HepG2 (cell line): ENCODE results near the gene NCOA5. TPM values are rescaled to one million over a fixed set of nuclear protein-coding genes. Genes with fewer than 3 reads are reported as not detected.
A peak's percentile ranks its signal among the peaks of the same experiment; 100 is the strongest.

Experiments
- DNMT3B ChIP-seq: conservative IDR thresholded peaks from 2 replicates; pipeline ENCODE4 v1.6.1; 2016; ENCODE audit warnings: missing biosample characterization, control low read depth
- HDAC1 ChIP-seq: sonication (generic); formaldehyde crosslinking; IDR thresholded peaks from 2 replicates; pipeline ENCODE4 v1.5.1; 2020; ENCODE audit warnings: mild to moderate bottlenecking, missing genetic modification reagents
- HDAC2 ChIP-seq: sonication (generic); formaldehyde crosslinking; IDR thresholded peaks from 2 replicates; pipeline ENCODE4 v1.4.0; 2020; ENCODE audit warnings: missing genetic modification reagents
- MAFG ChIP-seq: sonication (generic); formaldehyde crosslinking; IDR thresholded peaks from 2 replicates; pipeline ENCODE4 v1.5.1; 2020; ENCODE audit warnings: mild to moderate bottlenecking, missing genetic modification reagents
- MXD4 ChIP-seq: IDR thresholded peaks from 2 replicates; pipeline ENCODE4 v1.6.1; 2016; ENCODE audit warnings: mild to moderate bottlenecking, missing biosample characterization, missing genetic modification reagents
- NFRKB ChIP-seq: fragments of 450-650 bp; IDR thresholded peaks from 2 replicates; pipeline ENCODE4 v1.6.1; 2017
- NONO ChIP-seq, 2 experiments: fragments of 450-650 bp in 1 of 2; sonication (generic) in 1 of 2; formaldehyde crosslinking in 1 of 2; IDR thresholded peaks in 1 of 2; conservative IDR thresholded peaks in 1 of 2; 2 replicates each; pipeline versions ENCODE4 v1.6.1 to v1.8.0; 2017 to 2022; ENCODE audit warnings: mild to moderate bottlenecking in 1 of 2, missing genetic modification reagents in 1 of 2, moderate library complexity in 1 of 2
- NR1H2 ChIP-seq: sonication (generic); formaldehyde crosslinking; IDR thresholded peaks from 2 replicates; pipeline ENCODE4 v1.8.1; 2022; ENCODE audit warnings: low read depth, missing genetic modification reagents, borderline replicate concordance
- RELA ChIP-seq: sonication (generic); formaldehyde crosslinking; IDR thresholded peaks from 2 replicates; pipeline ENCODE4 v1.4.0; 2020; ENCODE audit warnings: missing genetic modification reagents
- RFX1 ChIP-seq: fragments of 450-650 bp; IDR thresholded peaks from 2 replicates; pipeline ENCODE4 v1.6.1; 2017
- RORA ChIP-seq: sonication (generic); formaldehyde crosslinking; IDR thresholded peaks from 2 replicates; pipeline ENCODE4 v1.5.0; 2020; ENCODE audit warnings: mild to moderate bottlenecking, missing genetic modification reagents, moderate library complexity
- SATB2 ChIP-seq: sonication (generic); formaldehyde crosslinking; IDR thresholded peaks from 2 replicates; pipeline ENCODE4 v1.5.0; 2020; ENCODE audit warnings: missing genetic modification reagents
- SP5 ChIP-seq: IDR thresholded peaks from 2 replicates; pipeline ENCODE4 v1.6.1; 2016; ENCODE audit warnings: low read depth, borderline replicate concordance
- STAG1 ChIP-seq: sonication (generic); formaldehyde crosslinking; IDR thresholded peaks from 2 replicates; pipeline ENCODE4 v1.4.0; 2020; ENCODE audit warnings: missing genetic modification reagents
- TCF7L2 ChIP-seq: IDR thresholded peaks from 2 replicates; pipeline ENCODE4 v1.6.1; 2011; ENCODE audit warnings: mild to moderate bottlenecking, low read depth, low read length, moderate library complexity
- THAP11 ChIP-seq: IDR thresholded peaks from 2 replicates; pipeline ENCODE4 v1.6.1; 2016; ENCODE audit warnings: missing biosample characterization, missing genetic modification reagents
- ZBTB1 ChIP-seq: sonication (generic); formaldehyde crosslinking; IDR thresholded peaks from 2 replicates; pipeline ENCODE4 v1.4.0; 2020; ENCODE audit warnings: missing genetic modification reagents, borderline replicate concordance
- ZFY ChIP-seq: sonication (generic); formaldehyde crosslinking; IDR thresholded peaks from 2 replicates; pipeline ENCODE4 v1.4.0; 2020; ENCODE audit warnings: missing genetic modification reagents
- ZNF101 ChIP-seq: sonication (generic); formaldehyde crosslinking; IDR thresholded peaks from 2 replicates; pipeline ENCODE4 v1.4.0; 2020; ENCODE audit warnings: mild to moderate bottlenecking, low read depth, missing genetic modification reagents, borderline replicate concordance
- ZNF274 ChIP-seq: sonication (generic); formaldehyde crosslinking; IDR thresholded peaks from 2 replicates; pipeline ENCODE4 v1.5.1; 2020; ENCODE audit warnings: mild to moderate bottlenecking, missing genetic modification reagents
- ZNF556 ChIP-seq: sonication (generic); formaldehyde crosslinking; IDR thresholded peaks from 2 replicates; pipeline ENCODE4 v1.4.0; 2020; ENCODE audit warnings: mild to moderate bottlenecking, missing genetic modification reagents, borderline replicate concordance
- ZNF574 ChIP-seq: sonication (generic); formaldehyde crosslinking; IDR thresholded peaks from 2 replicates; pipeline ENCODE4 v1.4.0; 2020; ENCODE audit warnings: missing genetic modification reagents
- ZNF672 ChIP-seq: sonication (generic); formaldehyde crosslinking; IDR thresholded peaks from 2 replicates; pipeline ENCODE4 v1.8.1; 2022; ENCODE audit warnings: missing genetic modification reagents
- polyA plus RNA-seq, 8 experiments: library from polyadenylated mRNA; depleted of rRNA in 3 of 8; stranded (reverse) in 7 of 8; unstranded in 1 of 8; fragments of >200 nt; fragmentation: Illumina TruSeq in 4 of 8; extraction: Trizol in 4 of 8; gene quantifications; 2 replicates each; pipeline versions ENCODE4 v1.2.1 to v1.2.3, GENCODE V29; 2011 to 2016; ENCODE audit warnings: low read depth in 4 of 8, missing spikeins in 1 of 8, mixed read lengths in 1 of 8; ENCODE audit not compliant: insufficient read depth in 1 of 8
- total RNA-seq, 5 experiments: library from RNA; depleted of rRNA; stranded (reverse); fragments of >200 nt; fragmentation: Illumina TruSeq; extraction: Trizol; gene quantifications; 2 replicates each; pipeline ENCODE4 v1.2.3, GENCODE V29; 2016; ENCODE audit warnings: low read depth in 1 of 5
- TF ChIP-seq, protein P1 (sequence below): sonication (generic); formaldehyde crosslinking; IDR thresholded peaks from 2 replicates; pipeline ENCODE4 v1.5.0; 2020; ENCODE audit warnings: missing genetic modification reagents
- TF ChIP-seq, protein P2 (sequence below): sonication (generic); formaldehyde crosslinking; IDR thresholded peaks from 2 replicates; pipeline ENCODE4 v1.4.0; 2020; ENCODE audit warnings: mild to moderate bottlenecking, missing genetic modification reagents
- TF ChIP-seq, protein P3 (sequence below): sonication (generic); formaldehyde crosslinking; IDR thresholded peaks from 2 replicates; pipeline ENCODE4 v1.4.0; 2020; ENCODE audit warnings: missing genetic modification reagents, borderline replicate concordance

NCOA5 gene
- total and polyA plus RNA-seq, 2 of the 13 experiments (the other 11 are each of a cell fraction or from before 2014, with no cell fraction given) = 16.5 to 28.4 TPM

- TF ChIP-seq RFX1 (no peak), ZNF101 (no peak), STAG1 (CRISPR knock-in tag) (no peak), SATB2 (CRISPR knock-in tag) (peak; percentile 88; the same call in 1 of the 2 replicates), SP5 (no peak), ZBTB1 (CRISPR knock-in tag) (no peak), NFRKB (no peak), HDAC1 (CRISPR knock-in tag) (no peak), HDAC2 (0 out of 2 replicates have a peak, but pooled peaks have one; percentile 24), NONO (IDR thresholded peaks at IDR 0.05) (no peak), NONO (CRISPR knock-in tag; conservative IDR thresholded peaks at IDR 0.05) (no peak), MAFG (CRISPR knock-in tag) (no peak), THAP11 (CRISPR knock-in tag) (peak; percentile 49; the same call in 1 of the 2 replicates), ZFY (CRISPR knock-in tag) (no peak), ZNF274 (CRISPR knock-in tag) (no peak), RELA (CRISPR knock-in tag) (no peak), TCF7L2 (no peak), MXD4 (CRISPR knock-in tag) (peak; percentile 25; the same call in 1 of the 2 replicates), DNMT3B (CRISPR knock-in tag) (peak; percentile 64; the same call in 1 of the 2 replicates), ZNF574 (CRISPR knock-in tag) (no peak), RORA (CRISPR knock-in tag) (no peak), ZNF672 (no peak), ZNF556 (CRISPR knock-in tag) (no peak), NR1H2 (CRISPR knock-in tag) (no peak)
- TF ChIP-seq, protein P1, sequence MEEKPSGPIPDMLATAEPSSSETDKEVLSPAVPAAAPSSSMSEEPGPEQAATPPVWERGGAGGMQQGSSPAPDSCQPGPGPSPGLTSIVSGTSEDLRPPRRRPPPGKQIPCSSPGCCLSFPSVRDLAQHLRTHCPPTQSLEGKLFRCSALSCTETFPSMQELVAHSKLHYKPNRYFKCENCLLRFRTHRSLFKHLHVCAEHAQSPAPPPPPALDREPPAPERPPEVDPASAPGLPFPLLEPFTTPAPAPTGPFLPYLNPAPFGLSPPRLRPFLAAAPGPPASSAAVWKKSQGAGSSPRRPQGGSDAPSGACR (CRISPR knock-in tag) = no peak
- TF ChIP-seq, protein P2, sequence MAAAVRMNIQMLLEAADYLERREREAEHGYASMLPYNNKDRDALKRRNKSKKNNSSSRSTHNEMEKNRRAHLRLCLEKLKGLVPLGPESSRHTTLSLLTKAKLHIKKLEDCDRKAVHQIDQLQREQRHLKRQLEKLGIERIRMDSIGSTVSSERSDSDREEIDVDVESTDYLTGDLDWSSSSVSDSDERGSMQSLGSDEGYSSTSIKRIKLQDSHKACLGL (CRISPR knock-in tag) = no peak
- TF ChIP-seq, protein P3, sequence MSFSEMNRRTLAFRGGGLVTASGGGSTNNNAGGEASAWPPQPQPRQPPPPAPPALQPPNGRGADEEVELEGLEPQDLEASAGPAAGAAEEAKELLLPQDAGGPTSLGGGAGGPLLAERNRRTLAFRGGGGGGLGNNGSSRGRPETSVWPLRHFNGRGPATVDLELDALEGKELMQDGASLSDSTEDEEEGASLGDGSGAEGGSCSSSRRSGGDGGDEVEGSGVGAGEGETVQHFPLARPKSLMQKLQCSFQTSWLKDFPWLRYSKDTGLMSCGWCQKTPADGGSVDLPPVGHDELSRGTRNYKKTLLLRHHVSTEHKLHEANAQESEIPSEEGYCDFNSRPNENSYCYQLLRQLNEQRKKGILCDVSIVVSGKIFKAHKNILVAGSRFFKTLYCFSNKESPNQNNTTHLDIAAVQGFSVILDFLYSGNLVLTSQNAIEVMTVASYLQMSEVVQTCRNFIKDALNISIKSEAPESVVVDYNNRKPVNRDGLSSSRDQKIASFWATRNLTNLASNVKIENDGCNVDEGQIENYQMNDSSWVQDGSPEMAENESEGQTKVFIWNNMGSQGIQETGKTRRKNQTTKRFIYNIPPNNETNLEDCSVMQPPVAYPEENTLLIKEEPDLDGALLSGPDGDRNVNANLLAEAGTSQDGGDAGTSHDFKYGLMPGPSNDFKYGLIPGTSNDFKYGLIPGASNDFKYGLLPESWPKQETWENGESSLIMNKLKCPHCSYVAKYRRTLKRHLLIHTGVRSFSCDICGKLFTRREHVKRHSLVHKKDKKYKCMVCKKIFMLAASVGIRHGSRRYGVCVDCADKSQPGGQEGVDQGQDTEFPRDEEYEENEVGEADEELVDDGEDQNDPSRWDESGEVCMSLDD (CRISPR knock-in tag) = peak; percentile 57; the same call in 1 of the 2 replicates
Observed at GRCh38 chr20:46027245-46027853, 62.4 kb downstream of the NCOA5 start (continued).
